Thymus (tissue), 11 donors: Measurements from ENCODE around the gene LCA5. TPM values are rescaled to one million over a fixed set of nuclear protein-coding genes. Genes with fewer than 3 reads are reported as not detected.

Experiments
- DNase-seq, 9 donors: peaks; one replicate each; pipeline ENCODE4 v3.0.0-alpha.2; 2013; ENCODE audit warnings: low spot score in 9 of 9, low read depth in 6 of 9, missing footprints in 1 of 9
- H3K27ac ChIP-seq, 2 donors: one replicate each; pipeline ENCODE4 v1.5.1; 2013; ENCODE audit warnings: control low read depth in 1 of 2, low read depth in 1 of 2, low read length in 1 of 2, mild to moderate bottlenecking in 1 of 2, moderate library complexity in 1 of 2
- H3K27me3 ChIP-seq, 2 donors: one replicate each; pipeline ENCODE4 v1.5.1; 2013; ENCODE audit warnings: low read length in 1 of 2; ENCODE audit not compliant: control insufficient read depth in 2 of 2, insufficient read depth in 1 of 2
- H3K36me3 ChIP-seq, 2 donors: one replicate each; pipeline ENCODE4 v1.5.1; 2013; ENCODE audit warnings: low read length in 1 of 2, mild to moderate bottlenecking in 1 of 2, moderate library complexity in 1 of 2; ENCODE audit not compliant: control insufficient read depth in 2 of 2, insufficient read depth in 2 of 2
- H3K4me1 ChIP-seq, 2 donors: one replicate each; pipeline ENCODE4 v1.5.1; 2013; ENCODE audit warnings: low read length in 2 of 2; ENCODE audit not compliant: control insufficient read depth in 2 of 2, insufficient read depth in 2 of 2
- H3K4me3 ChIP-seq, 2 donors: one replicate each; pipeline ENCODE4 v1.5.1; 2013; ENCODE audit warnings: low read length in 2 of 2, control low read depth in 1 of 2, mild to moderate bottlenecking in 1 of 2
- H3K9me3 ChIP-seq, 2 donors: one replicate each; pipeline ENCODE4 v1.5.1; 2013; ENCODE audit warnings: low read length in 1 of 2, mild to moderate bottlenecking in 1 of 2; ENCODE audit not compliant: control insufficient read depth in 2 of 2, insufficient read depth in 1 of 2
- WGBS: extraction: QIAGEN DNeasy Blood & Tissue Kit; methylation state at CpG from one replicate; pipeline ENCODE4 v1.1.7; 2013; 5-methylcytosine and 5-hydroxymethylcytosine counted together
- polyA plus RNA-seq: library from polyadenylated mRNA; stranded (reverse); fragments of 200-250 nt; gene quantifications from one replicate; pipeline ENCODE4 v1.2.3, GENCODE V29; 2013
- total RNA-seq: library from RNA; stranded (reverse); fragments of 120-200 nt; gene quantifications from one replicate; pipeline ENCODE4 v1.2.4, GENCODE V29; 2013
- donor health status: healthy.

The LCA5 gene
- total and polyA plus RNA-seq, 2 donors: 1.3 to 1.7 TPM

DNA sequence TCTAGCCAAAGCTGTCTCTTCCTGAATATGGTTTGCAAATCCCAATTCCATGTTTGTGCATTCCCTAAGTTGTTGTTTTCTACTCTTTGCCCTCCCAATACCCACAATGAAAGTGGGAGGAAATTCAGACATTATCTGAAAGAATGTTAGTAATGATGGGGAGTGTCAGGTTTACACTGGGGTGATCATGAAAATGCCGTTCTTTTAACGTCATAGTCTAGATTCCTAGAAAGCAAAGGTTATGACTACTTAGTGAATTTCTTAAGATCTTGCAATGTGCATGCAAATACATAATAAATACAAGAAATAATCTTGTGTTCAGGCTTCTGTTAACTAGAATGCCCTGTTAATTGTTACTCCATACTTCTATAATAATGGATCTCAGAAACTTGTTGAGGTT is 101.0 kb downstream of the LCA5 start:
- no peaks in the 10 kb centered on the region for H3K9me3 ChIP-seq
- H3K27ac ChIP-seq: no peak overlapping the region
- 97% methylated on average over 2 of the region's 2 CpGs for WGBS
- H3K36me3 ChIP-seq: no peaks in the 10 kb centered on the region
- no peaks in the 10 kb centered on the region for H3K27me3 ChIP-seq
- H3K4me3 ChIP-seq: no peak overlapping the region
- DNase-seq: no peak
- no peaks in the 10 kb centered on the region for H3K4me1 ChIP-seq

DNA sequence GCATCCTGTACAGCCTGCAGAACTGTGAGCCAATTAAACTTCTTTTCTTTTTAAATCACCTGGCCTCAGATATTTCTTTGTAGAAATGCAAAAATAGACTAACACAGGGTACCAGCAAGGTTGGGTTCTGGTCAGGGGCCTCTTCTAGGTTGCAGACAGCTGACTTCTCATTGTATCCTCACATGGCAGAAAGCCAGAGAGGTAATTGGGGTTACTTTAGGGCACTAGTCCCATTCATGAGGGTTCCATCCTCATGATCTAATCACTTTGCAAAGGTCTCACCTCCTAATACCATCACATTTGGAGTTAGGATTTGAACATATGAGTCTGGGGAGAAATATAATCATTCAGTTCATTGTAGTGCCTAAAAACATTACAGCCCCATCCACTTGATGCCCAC is 101.5 kb downstream of the LCA5 start:
- no peaks in the 10 kb centered on the region for H3K9me3 ChIP-seq
- no peaks in the 10 kb centered on the region for H3K36me3 ChIP-seq
- H3K4me3 ChIP-seq: no peak overlapping the region
- no peak overlapping the region for H3K27ac ChIP-seq
- no peaks in the 10 kb centered on the region for H3K4me1 ChIP-seq
- no peak for DNase-seq
- H3K27me3 ChIP-seq: no peaks in the 10 kb centered on the region

Other genes starting within 250 kb of the LCA5 start
- 3.8 TPM for gene SH3BGRL2, start 93.9 kb upstream of the LCA5 start, total RNA-seq
- 15.9 TPM for gene SH3BGRL2, start 93.9 kb upstream of the LCA5 start, polyA plus RNA-seq